ENCODE measurements around the gene CCDC73.

GRCh38 chr11:32705309-32706033 is 89.0 kb downstream of the CCDC73 start:
- TF ChIP-seq NR2F2 (IDR thresholded peaks at IDR 0.05) (no peak), CTCF (IDR thresholded peaks at IDR 0.05; ENCODE audit: low read depth, low read length, missing input control) (no peak), RAD21 (IDR thresholded peaks at IDR 0.05) (no peak), ATF3 (IDR thresholded peaks at IDR 0.05) (no peak), REST (IDR thresholded peaks at IDR 0.05) (no peak), YY1 (IDR thresholded peaks at IDR 0.05) (no peak), JUND (IDR thresholded peaks at IDR 0.05) (no peak), EGR1 (IDR thresholded peaks at IDR 0.05; ENCODE audit: low read depth in 2 of 2) (no peak), FOXA1 (IDR thresholded peaks at IDR 0.05) (no peak)
